GM23338 (cell line): ENCODE results near the gene RUVBL1.

ENCODE experiments used
- CTCF ChIP-seq, 2 experiments: fragments of 200-600 bp in 1 of 2; sonication (generic) in 1 of 2; conservative IDR thresholded peaks; 2 replicates each; pipeline versions ENCODE4 v1.5.1 to v1.6.1; 2016 to 2017; ENCODE audit warnings: antibody characterized with exemption in 2 of 2, low read depth in 2 of 2, mild to moderate bottlenecking in 2 of 2, moderate library complexity in 1 of 2
- EZH2 ChIP-seq: fragments of 200-600 bp; sonication (generic); IDR thresholded peaks from one replicate; pipeline ENCODE4 v1.8.0; 2017; ENCODE audit warnings: antibody characterized with exemption, mild to moderate bottlenecking, low read depth; ENCODE audit not compliant: unreplicated experiment
- POLR2AphosphoS5 ChIP-seq: IDR thresholded peaks from 2 replicates; pipeline ENCODE4 v1.6.1; 2016; ENCODE audit warnings: antibody characterized with exemption, low read depth

- TF ChIP-seq CTCF (conservative IDR thresholded peaks at IDR 0.05; ENCODE audit: low read depth in 2 of 2) (no peak), POLR2AphosphoS5 (no peak), EZH2 (no peak)
Measured at GRCh38 chr3:128152419-128153155, 29.0 kb upstream of the RUVBL1 start.
